GM13977 (cell line): ENCODE measurements around the gene TBC1D16.

ENCODE experiments used
- DNase-seq: peaks from one replicate; pipeline ENCODE4 v3.0.0; 2012; ENCODE audit warnings: low spot score
- CTCF ChIP-seq: IDR thresholded peaks from 2 replicates; pipeline ENCODE4 v1.5.1; 2012; ENCODE audit warnings: mild to moderate bottlenecking, control low read depth; ENCODE audit not compliant: insufficient read depth; ENCODE audit errors: extremely low read depth, missing control alignments
- in situ Hi-C: fragments of 300-500 bp; cut with MboI; formaldehyde crosslinking; loops from one replicate; pipeline ENCODE4 v1.12.0; 2022; ENCODE audit warnings: low sequenced_read_pairs, low pct_unique_long_range_greater_than_20kb, mixed read lengths, inconsistent platforms; ENCODE audit not compliant: unreplicated experiment

TBC1D16 gene

DNA sequence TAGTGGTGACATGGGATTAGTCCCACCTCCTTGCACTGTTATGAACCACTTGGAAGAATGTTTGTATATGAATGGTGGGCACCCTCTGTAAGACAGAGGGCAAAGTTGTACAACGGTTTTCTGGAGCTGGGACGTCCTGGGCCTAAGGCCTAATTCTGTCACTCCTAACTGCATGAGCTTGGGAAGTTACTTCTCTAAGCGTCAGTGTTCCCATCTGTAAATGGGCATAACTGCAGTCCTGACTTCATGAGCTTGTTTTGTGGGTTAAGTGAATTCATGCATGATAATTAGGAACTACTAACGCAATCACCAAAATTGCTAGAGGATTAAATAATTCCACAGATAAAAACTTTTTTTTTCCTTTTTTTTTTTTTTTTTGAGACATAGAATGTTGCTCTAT is 1.8 kb downstream of the TBC1D16 start:
- no peak for TF ChIP-seq CTCF
- DNase-seq: no peak
- in situ Hi-C loops: no loop called here

GRCh38 chr17:80032614-80033171 is 3.0 kb downstream of the TBC1D16 start:
- no peak for DNase-seq
- in situ Hi-C loops: no loop called here
- TF ChIP-seq CTCF: no peak

DNA sequence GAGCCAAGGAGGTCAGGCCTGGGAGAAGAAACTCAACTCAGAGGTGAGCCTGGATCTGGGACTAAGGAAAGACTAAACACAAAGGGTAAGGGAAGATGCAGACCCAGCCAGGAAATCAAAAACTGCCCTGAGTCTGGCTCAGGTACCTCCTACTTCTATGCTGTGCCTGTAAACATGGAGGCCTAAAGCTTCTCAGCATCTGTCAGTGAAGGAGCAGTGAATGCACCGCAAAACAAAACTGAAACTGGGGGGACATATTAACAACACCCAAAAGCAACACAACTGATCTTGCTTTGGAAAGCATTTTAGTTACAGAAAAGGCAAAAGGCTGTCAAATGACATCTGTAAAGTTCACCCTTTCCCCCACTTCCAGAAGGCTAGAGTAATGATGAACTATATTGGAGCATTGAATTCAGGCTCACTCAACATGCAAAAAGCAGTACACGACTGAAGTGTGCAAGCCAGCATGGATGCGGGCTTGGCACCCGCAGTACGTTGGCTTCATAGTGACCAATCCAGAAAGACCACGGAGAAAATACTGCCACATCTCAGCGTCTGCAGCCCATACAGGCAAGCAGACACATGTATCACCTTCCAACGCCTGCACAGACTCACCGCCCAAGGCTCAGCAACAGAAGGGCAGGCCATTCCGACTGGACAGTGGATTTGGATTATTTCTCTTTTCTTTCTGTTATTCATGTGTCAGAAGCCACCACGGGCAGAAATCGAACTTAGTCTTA is 3.8 kb downstream of the TBC1D16 start:
- no peak for TF ChIP-seq CTCF
- in situ Hi-C loops: no loop called here
- no peak for DNase-seq

DNA sequence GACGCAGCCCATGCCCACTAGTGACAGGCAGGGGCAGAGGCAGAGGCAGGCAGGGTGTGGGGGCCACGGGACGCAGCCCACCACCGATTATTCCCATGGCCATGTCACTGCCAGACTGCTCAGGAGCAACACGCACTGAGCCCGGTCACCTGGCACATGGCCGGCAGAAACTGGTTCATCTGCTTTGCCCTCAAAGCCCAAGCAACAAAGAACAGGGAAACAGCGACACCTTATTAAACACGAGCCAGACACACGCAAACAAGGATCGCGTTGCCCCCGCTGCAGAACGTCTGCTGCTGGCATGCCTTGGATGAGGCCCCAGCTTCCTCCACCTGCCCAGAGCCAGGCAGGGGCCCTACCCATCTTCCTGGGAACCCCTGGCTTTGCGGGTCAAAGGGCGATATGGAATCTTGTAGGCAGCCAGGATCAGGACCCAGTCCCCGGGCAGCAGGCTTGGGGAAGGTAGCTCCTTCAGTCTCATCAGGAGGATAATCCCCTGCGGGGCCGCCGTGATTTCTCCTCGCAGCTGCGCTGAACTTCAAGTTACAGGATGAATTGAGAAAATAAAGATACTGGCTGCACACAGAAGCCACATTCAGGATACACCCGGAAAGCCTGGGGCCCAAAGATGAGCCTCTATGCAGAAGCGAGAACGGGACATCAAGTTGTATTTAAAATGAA is 4.8 kb downstream of the TBC1D16 start:
- no peak for DNase-seq
- in situ Hi-C loops: no loop called here
- TF ChIP-seq CTCF: no peak

DNA sequence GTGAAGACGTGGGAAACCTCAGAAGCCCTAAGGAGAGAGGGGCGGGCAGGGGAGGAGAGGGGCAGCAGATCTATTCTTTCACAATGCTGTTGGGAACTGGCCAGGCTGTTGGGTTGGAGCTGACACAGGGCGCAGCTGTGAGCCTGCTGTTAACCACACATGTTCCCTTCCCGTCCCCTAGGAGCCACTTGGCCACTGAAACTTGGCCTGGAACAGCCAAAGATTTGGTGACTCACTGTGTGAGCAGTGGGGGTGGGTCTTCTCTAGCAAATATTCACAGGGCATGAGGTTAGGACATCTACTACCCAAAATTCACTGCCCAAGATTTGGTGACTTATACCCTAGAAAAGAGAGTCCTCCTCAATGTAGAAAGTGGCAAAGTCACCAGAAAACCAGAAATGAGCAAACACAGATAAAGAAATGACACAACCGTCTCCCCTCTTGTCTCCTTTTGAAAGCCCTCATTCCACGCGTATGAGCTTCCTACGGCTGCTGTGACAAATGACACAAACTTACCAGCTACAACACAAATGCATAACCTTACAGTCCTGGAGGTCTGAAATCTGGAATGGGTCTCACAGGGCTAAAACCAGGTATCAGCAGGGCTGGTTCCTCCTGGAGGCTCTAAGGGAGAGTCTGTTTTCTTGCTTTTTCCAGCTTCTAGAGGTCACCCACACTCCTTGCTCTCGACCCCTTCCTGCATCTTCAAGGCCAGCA is 6.3 kb downstream of the TBC1D16 start:
- DNase-seq: no peak
- TF ChIP-seq CTCF: no peak
- in situ Hi-C loops: no loop called here

DNA sequence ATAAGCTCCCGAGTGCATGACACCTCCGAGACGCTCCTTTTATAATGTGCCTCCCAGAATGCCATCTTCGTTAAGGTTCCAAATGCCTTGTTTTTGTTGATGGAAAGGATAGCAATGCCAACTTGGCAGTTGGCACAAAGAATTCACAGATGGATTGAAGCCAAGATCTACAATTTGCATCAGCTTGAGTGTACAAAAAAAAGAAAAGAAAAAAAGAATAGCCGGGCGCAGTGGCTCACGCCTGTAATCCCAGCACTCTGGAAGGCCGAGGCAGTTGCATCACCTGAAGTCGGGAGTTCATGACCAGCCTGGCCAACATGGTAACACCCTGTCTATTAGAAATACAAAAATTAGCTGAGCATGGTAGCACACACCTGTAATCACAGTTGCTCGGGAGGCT is 7.6 kb downstream of the TBC1D16 start:
- in situ Hi-C loops: no loop called here
- no peak for TF ChIP-seq CTCF

More for the DNA sequence above, 7.6 kb downstream of the TBC1D16 start:
- no peak for DNase-seq
